Jurkat, Clone E6-1 (cell line): ENCODE results near the gene FAM200B.
"Not testable (repeated sequence)": the region's sequence is repeated elsewhere in the genome, so short reads cannot be mapped to it uniquely, and the experiment has no call there.

ENCODE experiments used
- DNase-seq: peaks from one replicate; pipeline ENCODE4 v3.0.0-alpha.2; 2011; ENCODE audit warnings: low read depth, low spot score
- H3K4me3 ChIP-seq: 2 replicates; pipeline ENCODE4 v1.5.1; 2011; ENCODE audit warnings: mild to moderate bottlenecking, low read length, control low read depth, moderate library complexity

FAM200B gene

GRCh38 chr4:15718959-15719358, 37.3 kb downstream of the FAM200B start:
- no peak for DNase-seq
- no peak overlapping the region for H3K4me3 ChIP-seq

- H3K4me3 ChIP-seq: no peak overlapping the region
- no peak for DNase-seq
Measured at GRCh38 chr4:15719506-15719905, 37.9 kb downstream of the FAM200B start.

- H3K4me3 ChIP-seq: no peak overlapping the region
- DNase-seq: no peak
Measured at GRCh38 chr4:15720851-15721250, 39.2 kb downstream of the FAM200B start.

GRCh38 chr4:15725608-15726007, 44.0 kb downstream of the FAM200B start:
- H3K4me3 ChIP-seq: no peak overlapping the region
- no peak for DNase-seq

- DNase-seq: peak; percentile 49
- H3K4me3 ChIP-seq: no peak overlapping the region
Measured at GRCh38 chr4:15729910-15730533, 48.4 kb downstream of the FAM200B start.

GRCh38 chr4:15733061-15733460, 51.4 kb downstream of the FAM200B start:
- not testable (repeated sequence) for DNase-seq, H3K4me3 ChIP-seq

GRCh38 chr4:15735536-15735935, 53.9 kb downstream of the FAM200B start:
- H3K4me3 ChIP-seq: no peak overlapping the region
- DNase-seq: no peak

- DNase-seq: no peak
- H3K4me3 ChIP-seq: no peak overlapping the region
Measured at GRCh38 chr4:15736514-15737050, 55.0 kb downstream of the FAM200B start.

GRCh38 chr4:15737255-15737654, 55.6 kb downstream of the FAM200B start:
- no peak overlapping the region for H3K4me3 ChIP-seq
- DNase-seq: no peak

GRCh38 chr4:15738877-15739276, 57.2 kb downstream of the FAM200B start:
- no peak overlapping the region for H3K4me3 ChIP-seq
- DNase-seq: no peak
